GM03348 (cell line): Measurements from ENCODE around the gene C7.
"Not testable (repeated sequence)": the region's sequence is repeated elsewhere in the genome, so short reads cannot be mapped to it uniquely, and the experiment has no call there.

Source experiments
- DNase-seq: peaks from one replicate; pipeline ENCODE4 v3.0.0; 2012; ENCODE audit warnings: low spot score

C7 gene

DNA sequence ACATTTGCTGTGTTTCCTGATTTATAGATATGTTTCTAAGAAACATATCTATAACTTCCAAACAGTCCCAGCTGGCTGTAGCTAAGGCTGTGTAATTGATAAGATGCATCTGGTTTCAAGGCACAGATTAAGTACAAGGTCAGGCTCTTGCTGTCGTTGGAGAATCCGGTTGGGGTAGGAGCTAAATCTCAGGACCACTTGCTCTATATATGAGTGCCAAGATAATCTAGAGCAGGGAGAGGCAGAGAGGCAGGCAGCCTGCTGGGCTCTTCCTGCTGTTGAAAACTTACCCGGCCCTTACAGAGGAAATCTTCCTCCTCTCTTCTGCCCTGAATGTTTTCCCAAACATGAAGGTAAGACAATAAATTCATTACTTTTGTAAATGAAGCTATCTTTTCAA, at the start of gene C7:
Gene C7 (plus strand): TSS at position 234 of the 400 bp plus-strand sequence. CDS start 114 bp downstream, at position 348.
- no peak for DNase-seq

DNA sequence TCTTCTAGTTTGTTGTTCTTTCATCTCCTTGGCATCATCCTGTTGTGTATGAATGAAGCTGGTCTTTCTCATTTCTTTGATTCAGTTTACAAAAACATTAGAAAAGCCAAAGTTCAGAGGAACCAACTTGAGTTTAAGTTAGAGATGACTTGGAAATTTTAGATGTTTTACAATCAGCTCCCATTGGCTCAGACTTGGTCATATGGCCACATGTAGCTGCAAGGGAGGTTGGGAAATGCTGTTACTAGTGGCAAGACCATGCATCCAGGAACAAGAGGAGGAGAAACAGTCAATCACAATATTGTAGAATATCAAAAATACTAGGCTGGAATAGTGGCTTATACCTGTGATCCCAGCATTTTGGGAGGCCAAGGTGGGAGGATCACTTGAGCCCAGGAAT, 48.6 kb upstream of the C7 start:
- no peak for DNase-seq

DNA sequence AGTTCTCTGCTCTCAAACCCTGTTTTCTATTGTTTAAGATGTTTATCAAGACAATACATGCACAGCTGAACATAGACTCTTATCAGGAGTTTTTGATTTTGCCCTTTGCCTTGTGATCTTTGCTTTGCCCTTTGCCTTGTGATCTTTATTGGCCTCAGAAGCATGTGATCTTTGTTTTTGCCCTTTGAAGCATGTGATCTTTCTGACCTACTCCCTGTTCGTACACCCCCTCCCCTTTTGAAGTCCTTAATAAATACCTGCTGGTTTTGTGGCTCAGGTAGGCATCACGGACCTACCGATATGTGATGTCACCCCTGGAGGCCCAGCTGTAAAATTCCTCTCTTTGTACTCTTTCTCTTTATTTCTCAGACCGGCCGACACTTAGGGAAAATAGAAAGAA, 44.3 kb upstream of the C7 start:
- not testable (repeated sequence) for DNase-seq

DNA sequence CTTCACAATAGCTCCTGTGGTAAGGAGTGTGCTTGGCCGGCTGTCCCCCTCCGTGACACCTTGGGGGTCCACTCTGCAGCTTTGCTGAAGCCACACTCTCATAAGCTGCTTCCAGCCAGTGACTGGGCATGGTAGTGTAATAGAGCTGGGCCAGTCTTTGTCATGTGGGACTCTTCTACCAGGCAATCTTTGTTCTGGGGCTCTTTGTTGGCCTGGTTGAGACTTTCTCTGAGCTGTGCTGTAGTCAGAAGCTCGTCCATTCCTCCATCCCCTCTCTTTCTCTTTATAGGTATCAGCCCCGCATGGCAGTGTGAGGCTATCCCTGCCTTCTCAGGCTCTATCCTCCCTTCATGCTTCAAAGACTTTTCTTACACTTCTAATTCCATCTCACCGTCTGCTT, 42.5 kb upstream of the C7 start:
- DNase-seq, result no peak

DNA sequence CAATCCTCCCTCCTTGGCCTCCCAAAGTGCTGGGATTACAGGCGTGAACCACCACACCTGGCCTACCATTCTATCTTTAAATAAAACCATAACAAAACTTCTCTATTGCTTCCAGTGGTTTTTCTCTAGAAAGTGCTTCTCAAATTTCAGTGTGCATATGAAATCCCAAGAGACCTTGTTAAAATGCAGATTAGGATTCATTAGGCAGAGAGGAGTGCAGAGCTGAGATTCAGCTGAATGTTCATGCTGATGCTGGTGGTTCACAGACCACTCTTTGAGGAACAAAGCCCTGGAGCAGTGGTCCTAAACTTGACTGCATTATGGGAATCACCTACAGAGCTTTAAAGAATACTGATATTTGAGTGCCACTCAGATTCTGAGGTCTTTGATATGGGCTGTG, 39.9 kb upstream of the C7 start:
- no peak for DNase-seq

DNA sequence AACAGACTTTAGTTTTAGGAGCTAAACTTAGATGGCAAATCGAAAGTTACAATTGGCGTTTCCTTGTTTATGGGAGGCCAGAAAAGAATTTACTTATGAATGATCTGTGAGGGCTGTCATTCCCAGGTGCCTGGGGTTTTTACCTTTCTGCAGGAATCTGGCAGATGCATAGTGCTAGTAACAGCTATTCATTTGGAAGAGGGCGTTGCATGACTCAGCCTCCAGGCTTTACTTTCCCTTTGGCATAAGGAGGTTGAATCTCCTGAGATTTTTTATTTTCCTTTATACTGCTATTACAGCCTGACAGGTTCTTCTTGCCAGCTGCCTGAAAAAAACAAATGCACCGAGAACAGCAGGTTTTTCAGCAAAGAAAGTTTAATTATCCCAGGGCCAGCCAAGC, 38.1 kb upstream of the C7 start:
- no peak for DNase-seq

DNA sequence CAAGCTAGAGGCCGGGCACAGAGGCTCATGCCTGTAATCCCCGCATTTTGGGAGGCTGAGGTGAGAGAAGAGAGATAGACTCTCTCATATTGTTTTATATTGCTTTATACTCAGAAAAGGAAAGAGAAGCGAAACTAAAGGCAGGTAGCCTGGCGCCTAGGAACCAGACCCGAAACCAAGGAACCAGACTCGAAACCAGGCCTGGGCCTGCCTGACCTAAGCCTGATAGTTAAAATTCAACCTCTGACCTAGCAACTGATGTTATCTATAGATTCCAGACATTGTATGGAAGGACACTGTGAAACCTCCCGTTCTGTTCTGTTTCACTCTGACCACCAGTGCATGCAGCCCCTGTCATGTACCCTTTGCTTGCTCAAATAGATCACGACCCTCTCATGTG, 37.0 kb upstream of the C7 start:
- not testable (repeated sequence) for DNase-seq

DNA sequence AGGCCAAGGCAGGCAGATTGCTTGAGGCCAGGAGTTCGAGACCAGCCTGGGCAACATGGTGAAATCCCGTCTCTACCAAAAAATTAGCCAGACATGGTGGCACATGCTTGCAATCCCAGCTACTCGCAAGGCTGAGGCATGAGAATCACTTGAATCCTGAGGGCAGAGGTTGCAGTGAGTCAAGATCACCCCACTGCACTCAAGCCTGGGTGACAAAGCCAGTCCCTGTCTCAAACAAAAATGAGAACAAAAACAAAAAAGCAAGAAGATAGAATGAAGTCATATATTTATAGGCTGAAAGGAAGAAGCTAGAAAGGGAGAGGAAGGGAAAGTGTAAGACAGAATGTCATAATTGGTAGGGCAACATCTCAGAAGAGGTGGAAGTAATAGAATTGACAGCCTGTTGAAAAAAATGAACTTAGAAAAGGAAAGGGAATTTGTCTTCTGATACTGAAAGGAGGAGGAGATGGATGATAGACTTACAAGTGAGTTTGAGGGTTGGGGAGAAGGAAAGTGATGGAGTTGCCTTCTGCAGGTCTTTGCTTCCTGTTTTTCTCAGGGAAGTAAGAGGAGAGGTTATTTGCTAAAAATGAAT, 35.9 kb upstream of the C7 start:
- DNase-seq, result no peak

DNA sequence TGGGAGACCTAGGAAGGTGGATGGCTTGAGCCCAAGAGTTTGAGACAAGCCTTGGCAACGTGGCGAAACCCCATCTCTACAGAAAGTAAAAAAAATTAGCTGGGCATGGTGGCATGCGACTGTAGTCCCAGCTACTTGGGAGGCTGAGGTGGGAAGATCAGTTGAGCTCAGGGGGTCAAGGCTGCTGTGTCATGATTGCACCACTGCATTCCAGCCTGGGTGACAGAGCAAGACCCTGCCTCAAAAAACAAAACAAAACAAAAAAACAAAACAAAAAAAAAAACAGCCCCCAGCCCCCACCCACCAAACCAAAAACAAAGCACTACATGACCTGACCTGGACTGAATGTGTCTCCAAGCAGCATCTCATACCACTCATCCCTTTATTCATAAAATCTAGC, 33.3 kb upstream of the C7 start:
- no peak for DNase-seq

DNA sequence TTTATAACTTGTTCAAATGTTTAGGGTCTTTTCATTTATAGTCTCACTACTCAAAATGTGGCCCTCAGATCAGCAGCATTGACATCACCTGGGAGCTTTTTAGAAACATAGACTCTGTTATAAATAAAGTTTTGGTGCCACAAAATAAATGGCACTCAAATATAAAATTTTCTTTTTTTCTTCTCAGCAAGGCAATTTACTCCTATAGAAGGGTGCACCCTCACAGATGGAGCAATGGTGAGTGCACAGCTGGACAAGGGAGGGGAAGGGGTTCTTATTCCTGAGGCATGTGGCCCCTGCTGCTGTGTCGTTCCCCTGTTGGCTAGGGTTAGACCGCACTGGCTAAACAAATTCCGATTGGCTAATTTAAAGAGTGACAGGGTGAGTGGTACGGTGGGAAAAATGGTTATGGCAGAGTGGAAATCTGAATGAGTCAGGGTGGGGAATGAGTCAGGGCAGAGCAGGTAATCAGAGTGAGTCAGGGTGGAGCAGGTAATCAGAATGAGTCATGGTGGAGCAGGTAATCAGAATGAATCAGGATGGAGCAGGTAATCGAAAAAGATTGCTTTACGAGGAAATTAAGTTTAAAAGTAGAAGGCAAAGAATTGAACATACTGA, 31.8 kb upstream of the C7 start:
- DNase-seq, result no peak

DNA sequence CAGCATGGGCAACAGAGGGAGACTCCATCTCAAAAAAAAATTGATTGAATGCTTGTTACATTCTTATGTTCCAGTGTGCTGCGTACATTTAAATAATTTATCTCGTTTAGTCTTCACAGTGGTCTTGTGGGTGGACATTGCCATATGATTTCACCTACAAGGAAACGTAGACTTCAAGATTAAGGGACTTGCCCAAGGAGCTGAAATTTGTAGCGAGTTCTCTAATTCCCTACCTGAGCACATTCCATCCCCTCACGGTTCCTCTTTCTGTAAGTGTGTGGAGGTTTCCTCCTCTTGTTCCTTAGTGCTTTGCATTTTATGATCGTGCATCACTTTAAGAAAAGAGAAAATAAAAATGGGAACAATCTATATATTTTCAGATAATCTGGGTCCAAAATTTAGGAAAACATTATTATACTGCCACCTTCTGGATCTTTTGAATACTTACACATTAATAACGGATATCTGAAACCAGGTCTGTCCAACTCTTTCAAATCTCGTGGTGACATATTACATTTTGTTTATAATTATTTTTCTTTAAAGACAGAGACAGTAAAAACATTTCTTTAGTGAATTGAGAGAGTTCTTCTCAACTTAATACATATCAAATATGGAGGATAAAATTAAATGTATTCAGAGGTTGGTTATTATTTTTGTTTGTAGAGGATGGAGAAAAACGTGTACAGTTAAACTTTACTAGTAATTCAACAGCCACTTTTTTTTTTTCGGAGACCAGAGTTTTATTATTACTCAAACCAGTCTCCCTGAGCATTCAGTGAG, 29.9 kb upstream of the C7 start:
- peak; percentile 66 for DNase-seq

DNA sequence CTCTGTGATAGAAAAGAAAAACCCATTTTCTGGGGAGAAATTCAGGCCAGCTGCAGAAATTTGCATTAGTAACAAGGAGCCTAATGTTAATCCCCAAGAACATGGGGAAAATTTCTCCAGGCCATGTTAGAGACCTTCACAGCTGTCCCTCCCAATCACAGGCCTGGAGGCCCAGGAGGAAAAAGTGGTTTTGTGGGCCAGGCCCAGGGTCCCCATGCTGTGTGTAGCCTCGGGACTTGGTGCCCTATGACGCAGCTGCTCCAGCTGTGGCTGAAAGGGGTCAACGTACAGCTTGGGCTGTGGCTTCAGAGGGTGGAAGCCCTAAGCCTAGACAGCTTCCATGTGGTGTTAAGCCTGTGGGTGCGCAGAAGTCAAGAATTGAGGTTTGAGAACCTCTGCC, 27.0 kb upstream of the C7 start:
- DNase-seq, result no peak

DNA sequence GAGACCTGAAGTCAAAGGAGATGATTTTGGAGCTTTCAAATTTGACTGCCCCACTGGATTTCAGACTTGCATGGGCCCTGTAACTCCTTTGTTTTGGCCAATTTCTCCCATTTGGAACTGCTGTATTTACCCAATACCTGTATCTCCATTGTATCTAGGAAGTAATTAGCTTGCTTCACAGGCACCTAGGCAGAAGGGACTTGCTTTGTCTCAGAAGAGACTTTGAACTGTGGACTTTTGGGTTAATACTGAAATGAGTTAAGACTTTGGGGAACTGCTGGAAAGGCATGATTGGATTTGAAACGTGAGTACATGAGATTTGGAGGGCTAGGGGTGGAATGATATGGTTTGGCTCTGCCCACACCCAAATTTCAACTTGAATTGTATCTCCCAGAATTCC, 26.2 kb upstream of the C7 start:
- DNase-seq, result not testable (repeated sequence)

DNA sequence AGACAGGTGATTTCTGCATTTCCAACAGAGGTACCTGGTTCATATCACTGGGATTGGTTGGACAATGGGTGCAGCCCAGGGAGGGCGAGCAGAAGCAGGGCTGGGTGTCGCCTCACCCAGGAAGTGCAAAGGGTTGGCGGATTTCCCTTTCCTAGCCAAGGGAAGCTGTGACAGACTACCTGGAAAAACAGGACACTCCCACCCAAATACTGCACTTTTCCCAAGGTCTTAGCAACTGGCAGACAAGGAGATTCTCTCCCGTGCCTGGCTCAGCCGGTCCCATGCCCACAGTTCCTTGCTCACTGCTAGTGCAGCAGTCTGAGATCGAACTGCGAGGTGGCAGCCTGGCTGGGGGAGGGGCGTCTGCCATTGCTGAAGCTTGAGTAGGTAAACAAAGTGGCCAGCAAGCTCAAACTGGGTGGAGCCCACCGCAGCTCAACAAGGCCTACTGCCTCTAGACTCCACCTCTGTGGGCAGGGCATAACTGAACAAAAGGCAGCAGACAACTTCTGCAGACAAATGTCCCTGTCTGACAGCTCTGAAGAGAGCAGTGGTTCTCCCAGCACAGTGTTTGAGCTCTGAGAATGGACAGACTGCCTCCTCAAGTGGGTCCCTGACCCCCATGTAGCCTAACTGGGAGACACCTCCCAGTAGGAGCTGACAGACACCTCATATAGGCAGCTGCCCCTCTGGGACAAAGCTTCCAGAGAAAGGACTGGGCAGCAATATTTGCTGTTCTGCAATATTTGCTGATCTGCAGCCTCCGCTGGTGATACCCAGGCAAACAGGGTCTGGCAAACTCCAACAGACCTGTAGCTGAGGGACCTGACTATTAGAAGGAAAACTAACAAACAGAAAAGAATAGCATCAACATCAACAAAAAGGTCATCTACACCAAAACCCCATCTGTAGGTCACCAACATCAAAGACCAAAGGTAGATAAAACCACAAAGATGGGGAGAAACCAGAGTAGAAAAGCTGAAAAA, 13.6 kb upstream of the C7 start:
- not testable (repeated sequence) for DNase-seq

DNA sequence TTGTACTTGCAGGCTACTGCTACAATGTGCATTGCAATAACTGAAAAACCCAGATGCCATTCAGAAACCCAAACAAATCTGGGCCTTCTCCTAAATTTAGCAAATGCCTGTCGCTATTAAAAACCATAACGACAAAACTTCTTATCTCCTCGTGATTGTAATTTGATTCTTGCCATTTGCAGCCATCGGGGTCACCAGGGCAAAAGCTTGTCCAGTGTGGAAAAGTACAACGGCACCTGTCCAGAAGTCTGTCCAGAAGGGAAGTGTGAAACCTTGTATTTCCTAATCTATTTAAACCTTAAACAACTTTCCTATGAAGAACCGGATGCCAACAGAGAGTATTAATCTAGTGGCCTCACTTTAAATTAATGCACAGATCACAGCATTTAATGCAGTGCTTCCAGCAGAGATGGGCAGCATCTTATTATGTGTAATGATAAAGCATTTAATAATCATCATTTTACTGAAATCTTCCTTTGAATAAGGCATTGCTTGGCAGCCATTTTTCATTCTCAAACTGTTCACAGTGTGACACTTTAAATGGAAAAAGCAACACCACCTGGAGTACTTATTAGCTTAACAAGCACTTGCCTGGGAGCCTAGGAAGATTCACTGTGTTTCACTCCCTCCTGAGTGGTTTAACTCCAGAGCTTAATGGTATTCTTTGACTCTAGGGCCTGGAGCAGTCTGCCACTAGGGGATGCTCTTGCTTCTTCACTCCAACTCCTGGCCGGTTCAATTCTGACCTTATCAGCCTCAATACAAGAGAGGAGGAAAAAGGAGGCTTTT, 4.9 kb upstream of the C7 start:
- DNase-seq, result peak; percentile 76

DNA sequence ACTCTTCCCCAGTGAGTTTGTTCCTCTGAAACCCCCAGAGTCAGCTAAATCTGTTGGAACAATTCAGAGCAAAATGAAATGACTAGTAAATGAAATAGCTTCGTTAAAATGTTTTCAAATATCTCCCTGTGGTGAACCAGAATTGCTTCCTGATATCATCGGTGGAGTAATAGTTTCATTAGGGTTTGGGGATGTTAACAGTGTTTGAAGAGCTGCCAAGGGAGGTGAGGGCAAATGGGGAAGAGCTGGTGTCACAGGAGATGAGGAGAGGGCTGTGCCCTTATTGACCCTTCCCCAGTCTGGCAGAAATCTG, 4.3 kb upstream of the C7 start:
- DNase-seq, result no peak

DNA sequence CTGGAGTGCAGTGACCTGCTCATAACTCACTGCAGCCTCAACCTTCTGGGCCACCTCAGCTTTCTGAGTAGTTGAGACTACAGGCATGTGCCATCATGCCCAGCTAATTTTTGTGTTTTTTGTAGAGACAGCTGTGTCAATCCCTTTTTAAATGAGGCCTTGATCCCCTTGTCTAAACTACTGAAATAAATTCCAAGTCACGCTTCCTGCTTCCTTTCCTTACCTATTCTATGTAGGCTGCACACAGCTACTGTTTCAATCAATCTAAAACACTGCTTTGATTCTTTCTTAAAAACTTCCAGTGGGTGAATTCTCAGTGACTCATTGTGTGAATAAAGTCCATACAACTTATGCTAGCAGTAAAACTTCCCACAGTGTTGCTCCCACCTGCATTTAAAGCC, 2.9 kb upstream of the C7 start:
- DNase-seq, result no peak

DNA sequence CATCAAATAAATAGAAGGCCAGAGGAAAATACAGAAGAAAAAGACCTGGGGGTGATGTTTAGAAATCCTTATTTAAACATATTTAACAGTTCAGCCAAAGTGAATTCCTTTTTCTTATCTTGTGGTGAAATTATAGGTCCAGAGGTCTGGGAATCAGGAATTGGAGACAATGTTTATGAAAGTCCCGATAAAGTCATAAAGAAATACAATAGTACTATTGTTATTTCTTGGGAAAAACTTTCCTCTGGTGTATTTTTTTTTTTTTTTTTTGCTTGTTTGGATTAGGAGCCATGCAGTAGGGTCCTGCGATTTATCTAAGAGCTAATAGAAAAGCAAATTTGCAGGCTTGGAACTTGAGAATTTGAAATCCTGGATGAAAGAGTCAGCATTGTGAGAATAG, 426 bp downstream of the C7 start:
- DNase-seq, result no peak

DNA sequence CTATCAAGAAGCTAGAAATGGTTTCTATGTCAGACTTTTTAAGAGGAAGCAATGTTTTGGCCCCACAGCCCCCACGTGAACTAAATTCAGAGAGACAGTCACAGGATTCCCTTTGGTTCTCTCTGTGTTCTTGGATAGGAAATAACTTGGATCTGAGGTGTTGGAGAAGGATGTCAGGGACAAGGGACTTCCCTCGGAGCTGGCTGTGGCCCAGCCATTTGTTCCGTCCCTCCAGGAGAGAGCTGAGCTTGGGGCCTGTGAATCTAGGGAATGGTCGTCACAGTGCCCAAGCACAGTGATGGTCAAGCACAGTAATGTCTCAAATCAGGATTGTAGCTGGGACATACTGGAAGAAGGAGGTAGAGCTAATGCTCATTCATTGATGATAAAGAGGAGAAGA, 2.0 kb downstream of the C7 start:
- DNase-seq, result no peak

DNA sequence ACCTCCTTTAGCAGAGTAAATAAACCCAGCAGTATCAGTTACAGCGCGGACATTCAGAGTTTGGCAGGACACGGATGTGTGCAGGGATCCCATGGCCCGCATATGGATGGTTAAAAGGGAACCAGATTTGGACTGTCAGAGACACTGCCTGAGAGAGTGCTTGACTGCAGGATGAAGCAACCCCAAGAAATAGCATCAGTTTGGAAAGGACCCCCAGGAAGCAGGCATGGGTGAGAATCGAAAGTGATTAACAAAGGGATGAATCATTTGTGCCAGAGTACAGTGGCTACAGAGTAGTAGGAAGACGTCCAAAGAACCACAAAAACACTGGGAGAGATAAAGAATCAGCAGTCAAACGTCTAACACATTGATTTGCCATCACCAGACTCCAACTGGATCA, 5.5 kb downstream of the C7 start:
- no peak for DNase-seq

DNA sequence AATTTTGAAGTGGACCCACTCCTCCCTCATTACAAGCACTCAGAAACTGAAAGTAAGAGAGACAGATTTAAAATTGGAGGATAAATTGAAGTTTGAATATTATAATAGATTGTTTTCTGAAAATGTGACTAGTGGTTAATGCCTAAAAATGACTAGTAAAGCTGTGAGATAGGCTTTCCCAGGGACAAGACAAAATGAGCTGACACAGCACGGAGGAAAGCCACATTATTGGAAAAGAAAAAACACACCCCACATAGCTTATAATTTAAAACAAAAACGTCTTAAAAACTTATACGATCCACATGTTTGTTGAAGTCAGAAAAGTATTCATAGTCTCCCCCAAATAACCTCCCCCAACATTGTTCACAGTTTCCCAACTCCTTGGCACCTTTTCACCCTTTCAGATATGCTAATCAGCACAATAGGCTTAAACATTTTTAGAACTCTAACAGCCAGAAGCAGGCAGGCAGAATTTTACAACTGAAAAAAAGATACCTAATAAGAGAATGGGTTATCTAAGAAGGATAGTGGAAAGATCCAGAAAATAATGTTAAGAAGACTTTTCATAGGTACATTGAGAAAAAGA, 6.1 kb downstream of the C7 start:
- DNase-seq, result no peak
